ENCODE measurements around the gene INPP5A.
"Not testable (repeated sequence)": the region's sequence is repeated elsewhere in the genome, so short reads cannot be mapped to it uniquely, and the experiment has no call there.

Gene INPP5A

GRCh38 chr10:132548106-132548823, 10.7 kb downstream of the INPP5A start:
- no peak for DNase-seq (ENCODE audit: low read depth)

GRCh38 chr10:132548869-132549268, 11.3 kb downstream of the INPP5A start:
- DNase-seq (ENCODE audit: low read depth): no peak

GRCh38 chr10:132549371-132549770, 11.8 kb downstream of the INPP5A start:
- DNase-seq (ENCODE audit: low read depth): no peak

GRCh38 chr10:132550366-132551092, 12.9 kb downstream of the INPP5A start:
- no peak for DNase-seq (ENCODE audit: low read depth)

GRCh38 chr10:132551093-132551807, 13.7 kb downstream of the INPP5A start:
- no peak for DNase-seq (ENCODE audit: low read depth)

GRCh38 chr10:132551808-132552130, 14.2 kb downstream of the INPP5A start:
- DNase-seq (ENCODE audit: low read depth): no peak

GRCh38 chr10:132552635-132553034, 15.0 kb downstream of the INPP5A start:
- not testable (repeated sequence) for DNase-seq (ENCODE audit: low read depth)

GRCh38 chr10:132553568-132553967, 16.0 kb downstream of the INPP5A start:
- DNase-seq (ENCODE audit: low read depth): not testable (repeated sequence)

- no peak for DNase-seq (ENCODE audit: low read depth)
These were observed 16.7 kb downstream of the INPP5A start for GRCh38 chr10:132554053-132554990.

- DNase-seq (ENCODE audit: low read depth): no peak
These were observed 17.5 kb downstream of the INPP5A start for GRCh38 chr10:132554991-132555647.

GRCh38 chr10:132555648-132556575, 18.3 kb downstream of the INPP5A start:
- no peak for DNase-seq (ENCODE audit: low read depth)

- DNase-seq (ENCODE audit: low read depth): no peak
These were observed 19.4 kb downstream of the INPP5A start for GRCh38 chr10:132556994-132557441.

GRCh38 chr10:132557696-132558515, 20.3 kb downstream of the INPP5A start:
- DNase-seq (ENCODE audit: low read depth): no peak

- DNase-seq (ENCODE audit: low read depth): no peak
These were observed 21.2 kb downstream of the INPP5A start for GRCh38 chr10:132558516-132559413.

- no peak for DNase-seq (ENCODE audit: low read depth)
These were observed 22.0 kb downstream of the INPP5A start for GRCh38 chr10:132559538-132559937.

GRCh38 chr10:132560241-132560731, 22.7 kb downstream of the INPP5A start:
- DNase-seq (ENCODE audit: low read depth): no peak

- DNase-seq (ENCODE audit: low read depth): no peak
These were observed 24.8 kb downstream of the INPP5A start for GRCh38 chr10:132562177-132562915.
